ENCODE results near the gene DCDC1. TPM values are rescaled to one million over a fixed set of nuclear protein-coding genes. Genes with fewer than 3 reads are reported as not detected.

DCDC1 gene
- polyA plus RNA-seq, 2 of the 4 experiments (the other 2 are of a cell fraction) = 2.8 to 9.5 TPM

DNA sequence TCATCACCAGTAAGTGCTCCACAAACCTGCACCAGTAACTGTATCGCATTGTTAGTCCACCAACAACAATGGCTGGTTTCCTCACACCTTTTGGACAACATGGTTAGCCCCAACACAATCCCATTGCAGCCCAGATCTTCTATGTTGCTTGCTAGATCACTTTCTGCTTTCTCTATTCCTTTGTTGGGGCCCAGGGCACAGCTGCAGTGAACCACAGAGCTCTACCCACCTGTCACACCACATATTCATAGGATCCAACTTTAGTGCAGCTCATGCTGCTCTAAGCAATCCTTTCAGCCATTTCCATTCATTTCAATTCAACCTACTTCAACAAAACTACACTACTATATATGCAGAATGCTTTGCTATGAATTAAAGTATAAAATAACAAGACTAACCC, 364.3 kb downstream of the DCDC1 start (continued):
- TF ChIP-seq ZC3H11A (IDR thresholded peaks at IDR 0.05) = no peak
- no peak for TF ChIP-seq ZNF302 (CRISPR knock-in tag; IDR thresholded peaks at IDR 0.05)
- no peak for TF ChIP-seq ZFP36 (IDR thresholded peaks at IDR 0.05; ENCODE audit: borderline replicate concordance, partially characterized antibody)
- TF ChIP-seq, protein P1, sequence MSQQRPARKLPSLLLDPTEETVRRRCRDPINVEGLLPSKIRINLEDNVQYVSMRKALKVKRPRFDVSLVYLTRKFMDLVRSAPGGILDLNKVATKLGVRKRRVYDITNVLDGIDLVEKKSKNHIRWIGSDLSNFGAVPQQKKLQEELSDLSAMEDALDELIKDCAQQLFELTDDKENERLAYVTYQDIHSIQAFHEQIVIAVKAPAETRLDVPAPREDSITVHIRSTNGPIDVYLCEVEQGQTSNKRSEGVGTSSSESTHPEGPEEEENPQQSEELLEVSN (IDR thresholded peaks at IDR 0.05; ENCODE audit: borderline replicate concordance, low read depth) = no peak
- no peak for TF ChIP-seq POLR2A (IDR thresholded peaks at IDR 0.05; ENCODE audit: low read length)
- no peak for TF ChIP-seq FOSB (CRISPR knock-in tag; IDR thresholded peaks at IDR 0.05)

DNA sequence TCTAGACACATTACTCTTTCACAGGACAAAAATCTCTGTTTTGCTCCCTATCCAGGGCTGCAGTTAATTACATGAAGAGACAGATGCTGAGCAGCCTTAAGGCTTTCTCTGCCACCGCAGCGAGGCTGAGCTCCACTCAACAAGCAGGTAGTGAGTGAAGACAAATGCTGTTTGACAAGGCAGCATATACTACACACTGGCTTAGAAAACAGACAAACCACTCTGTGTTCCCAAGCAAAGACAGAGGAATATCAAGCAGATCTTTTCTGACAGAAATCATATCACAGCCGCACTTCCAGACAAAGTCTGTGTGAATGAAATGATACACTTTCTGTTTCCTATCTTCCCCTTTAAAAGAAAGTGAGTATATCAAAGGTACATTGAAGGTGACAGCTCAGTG, 368.1 kb downstream of the DCDC1 start:
- 82% methylated on average over 3 of the region's 3 CpGs for WGBS (ENCODE audit: missing lambda C conversion rate)
- H3K4me2 ChIP-seq = no peak overlapping the region
- DNase-seq (ENCODE audit: low read depth in 1 of 2, low spot score in 1 of 2) (no peak), FAIRE-seq (no peak), ATAC-seq (no peak)
- ChIA-PET CTCF (no interaction called here), POLR2A (no interaction called here)
- H3K4me3 ChIP-seq = no peak overlapping the region
- TF ChIP-seq, protein P2, sequence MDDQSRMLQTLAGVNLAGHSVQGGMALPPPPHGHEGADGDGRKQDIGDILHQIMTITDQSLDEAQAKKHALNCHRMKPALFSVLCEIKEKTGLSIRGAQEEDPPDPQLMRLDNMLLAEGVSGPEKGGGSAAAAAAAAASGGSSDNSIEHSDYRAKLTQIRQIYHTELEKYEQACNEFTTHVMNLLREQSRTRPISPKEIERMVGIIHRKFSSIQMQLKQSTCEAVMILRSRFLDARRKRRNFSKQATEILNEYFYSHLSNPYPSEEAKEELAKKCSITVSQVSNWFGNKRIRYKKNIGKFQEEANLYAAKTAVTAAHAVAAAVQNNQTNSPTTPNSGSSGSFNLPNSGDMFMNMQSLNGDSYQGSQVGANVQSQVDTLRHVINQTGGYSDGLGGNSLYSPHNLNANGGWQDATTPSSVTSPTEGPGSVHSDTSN (IDR thresholded peaks at IDR 0.05) = no peak
- H3K9me3 ChIP-seq = no peaks in the 10 kb centered on the region
- no peaks in the 10 kb centered on the region for H3K4me1 ChIP-seq
- no peak overlapping the region for H3K27ac ChIP-seq

DNA sequence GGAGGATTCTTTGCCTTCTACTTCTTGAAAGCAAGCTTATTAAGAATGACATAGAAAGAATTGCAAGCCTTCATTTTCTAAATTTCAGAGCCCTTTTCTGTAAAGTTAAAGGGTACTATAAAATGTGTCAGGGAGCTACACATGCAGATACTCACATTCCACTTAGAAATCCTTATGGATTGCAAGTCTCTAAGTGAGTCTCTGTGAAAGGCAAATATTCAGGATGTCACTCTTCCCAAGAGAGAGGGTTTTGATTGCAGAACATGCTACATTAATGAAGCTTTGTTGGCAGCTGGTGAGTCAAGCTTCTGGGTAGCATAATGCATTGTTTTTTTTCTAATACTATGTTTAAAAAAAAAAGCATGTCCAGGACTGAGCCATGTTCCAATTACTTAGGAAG, 369.2 kb downstream of the DCDC1 start:
- Histone ChIP-seq H3K4me2 (no peak overlapping the region), H3K4me3 (no peak overlapping the region), H3K27ac (no peak overlapping the region), H3K4me1 (no peaks in the 10 kb centered on the region), H3K9me3 (no peaks in the 10 kb centered on the region)
- no peak for FAIRE-seq
- ChIA-PET POLR2A (no interaction called here), CTCF (no interaction called here)
- ATAC-seq = no peak
- DNase-seq (ENCODE audit: low read depth in 1 of 2, low spot score in 1 of 2) = no peak
- TF ChIP-seq POLR2A (IDR thresholded peaks at IDR 0.05; ENCODE audit: low read length) = no peak
- no peak for TF ChIP-seq HOXA7 (CRISPR knock-in tag; IDR thresholded peaks at IDR 0.05)
- TF ChIP-seq JUN (IDR thresholded peaks at IDR 0.05) = no peak
- TF ChIP-seq, protein P3, sequence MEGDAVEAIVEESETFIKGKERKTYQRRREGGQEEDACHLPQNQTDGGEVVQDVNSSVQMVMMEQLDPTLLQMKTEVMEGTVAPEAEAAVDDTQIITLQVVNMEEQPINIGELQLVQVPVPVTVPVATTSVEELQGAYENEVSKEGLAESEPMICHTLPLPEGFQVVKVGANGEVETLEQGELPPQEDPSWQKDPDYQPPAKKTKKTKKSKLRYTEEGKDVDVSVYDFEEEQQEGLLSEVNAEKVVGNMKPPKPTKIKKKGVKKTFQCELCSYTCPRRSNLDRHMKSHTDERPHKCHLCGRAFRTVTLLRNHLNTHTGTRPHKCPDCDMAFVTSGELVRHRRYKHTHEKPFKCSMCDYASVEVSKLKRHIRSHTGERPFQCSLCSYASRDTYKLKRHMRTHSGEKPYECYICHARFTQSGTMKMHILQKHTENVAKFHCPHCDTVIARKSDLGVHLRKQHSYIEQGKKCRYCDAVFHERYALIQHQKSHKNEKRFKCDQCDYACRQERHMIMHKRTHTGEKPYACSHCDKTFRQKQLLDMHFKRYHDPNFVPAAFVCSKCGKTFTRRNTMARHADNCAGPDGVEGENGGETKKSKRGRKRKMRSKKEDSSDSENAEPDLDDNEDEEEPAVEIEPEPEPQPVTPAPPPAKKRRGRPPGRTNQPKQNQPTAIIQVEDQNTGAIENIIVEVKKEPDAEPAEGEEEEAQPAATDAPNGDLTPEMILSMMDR (IDR thresholded peaks at IDR 0.05) = no peak
- TF ChIP-seq, protein P4, sequence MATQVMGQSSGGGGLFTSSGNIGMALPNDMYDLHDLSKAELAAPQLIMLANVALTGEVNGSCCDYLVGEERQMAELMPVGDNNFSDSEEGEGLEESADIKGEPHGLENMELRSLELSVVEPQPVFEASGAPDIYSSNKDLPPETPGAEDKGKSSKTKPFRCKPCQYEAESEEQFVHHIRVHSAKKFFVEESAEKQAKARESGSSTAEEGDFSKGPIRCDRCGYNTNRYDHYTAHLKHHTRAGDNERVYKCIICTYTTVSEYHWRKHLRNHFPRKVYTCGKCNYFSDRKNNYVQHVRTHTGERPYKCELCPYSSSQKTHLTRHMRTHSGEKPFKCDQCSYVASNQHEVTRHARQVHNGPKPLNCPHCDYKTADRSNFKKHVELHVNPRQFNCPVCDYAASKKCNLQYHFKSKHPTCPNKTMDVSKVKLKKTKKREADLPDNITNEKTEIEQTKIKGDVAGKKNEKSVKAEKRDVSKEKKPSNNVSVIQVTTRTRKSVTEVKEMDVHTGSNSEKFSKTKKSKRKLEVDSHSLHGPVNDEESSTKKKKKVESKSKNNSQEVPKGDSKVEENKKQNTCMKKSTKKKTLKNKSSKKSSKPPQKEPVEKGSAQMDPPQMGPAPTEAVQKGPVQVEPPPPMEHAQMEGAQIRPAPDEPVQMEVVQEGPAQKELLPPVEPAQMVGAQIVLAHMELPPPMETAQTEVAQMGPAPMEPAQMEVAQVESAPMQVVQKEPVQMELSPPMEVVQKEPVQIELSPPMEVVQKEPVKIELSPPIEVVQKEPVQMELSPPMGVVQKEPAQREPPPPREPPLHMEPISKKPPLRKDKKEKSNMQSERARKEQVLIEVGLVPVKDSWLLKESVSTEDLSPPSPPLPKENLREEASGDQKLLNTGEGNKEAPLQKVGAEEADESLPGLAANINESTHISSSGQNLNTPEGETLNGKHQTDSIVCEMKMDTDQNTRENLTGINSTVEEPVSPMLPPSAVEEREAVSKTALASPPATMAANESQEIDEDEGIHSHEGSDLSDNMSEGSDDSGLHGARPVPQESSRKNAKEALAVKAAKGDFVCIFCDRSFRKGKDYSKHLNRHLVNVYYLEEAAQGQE (IDR thresholded peaks at IDR 0.05) = no peak
- TF ChIP-seq, protein P5, sequence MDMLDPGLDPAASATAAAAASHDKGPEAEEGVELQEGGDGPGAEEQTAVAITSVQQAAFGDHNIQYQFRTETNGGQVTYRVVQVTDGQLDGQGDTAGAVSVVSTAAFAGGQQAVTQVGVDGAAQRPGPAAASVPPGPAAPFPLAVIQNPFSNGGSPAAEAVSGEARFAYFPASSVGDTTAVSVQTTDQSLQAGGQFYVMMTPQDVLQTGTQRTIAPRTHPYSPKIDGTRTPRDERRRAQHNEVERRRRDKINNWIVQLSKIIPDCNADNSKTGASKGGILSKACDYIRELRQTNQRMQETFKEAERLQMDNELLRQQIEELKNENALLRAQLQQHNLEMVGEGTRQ (IDR thresholded peaks at IDR 0.05) = no peak
- no peak for TF ChIP-seq TFCP2L1 (CRISPR knock-in tag; IDR thresholded peaks at IDR 0.05)
- TF ChIP-seq RNF2 (IDR thresholded peaks at IDR 0.05; ENCODE audit: borderline replicate concordance, low read depth) = no peak
- no peak for TF ChIP-seq FOSB (CRISPR knock-in tag; IDR thresholded peaks at IDR 0.05)
- no peak for TF ChIP-seq EHF (CRISPR knock-in tag; IDR thresholded peaks at IDR 0.05)
- no peak for TF ChIP-seq HOXB13 (CRISPR knock-in tag; IDR thresholded peaks at IDR 0.05; ENCODE audit: low read depth)
- TF ChIP-seq, protein P6, sequence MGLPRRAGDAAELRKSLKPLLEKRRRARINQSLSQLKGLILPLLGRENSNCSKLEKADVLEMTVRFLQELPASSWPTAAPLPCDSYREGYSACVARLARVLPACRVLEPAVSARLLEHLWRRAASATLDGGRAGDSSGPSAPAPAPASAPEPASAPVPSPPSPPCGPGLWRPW (IDR thresholded peaks at IDR 0.05) = no peak
- TF ChIP-seq JUNB (IDR thresholded peaks at IDR 0.05) = no peak
- TF ChIP-seq, protein P1 (IDR thresholded peaks at IDR 0.05; ENCODE audit: borderline replicate concordance, low read depth) = no peak
- TF ChIP-seq SREBF2 (IDR thresholded peaks at IDR 0.05) = no peak
- TF ChIP-seq NFE2L2 (conservative IDR thresholded peaks at IDR 0.05; ENCODE audit: low read length) = no peak

Measured in A549 (cell line).